Uterus (tissue), 2 donors: ENCODE measurements around the gene NSD1.

ENCODE experiments used
- POLR2A ChIP-seq, 2 donors: fragments of 450-650 bp; IDR thresholded peaks; one replicate each; pipeline ENCODE4 v1.6.1; 2016; ENCODE audit warnings: antibody characterized with exemption in 2 of 2, mild to moderate bottlenecking in 1 of 2, moderate library complexity in 1 of 2
- TF ChIP-seq, protein P1 (sequence below), 4 experiments: fragments of 200-600 bp in 2 of 4; fragments of 450-650 bp in 2 of 4; sonication (generic) in 2 of 4; IDR thresholded peaks; one replicate each; pipeline ENCODE4 v1.5.1; 2016 to 2019; ENCODE audit warnings: antibody characterized with exemption in 4 of 4, mild to moderate bottlenecking in 2 of 4, moderate library complexity in 1 of 4

- TF ChIP-seq, protein P1, sequence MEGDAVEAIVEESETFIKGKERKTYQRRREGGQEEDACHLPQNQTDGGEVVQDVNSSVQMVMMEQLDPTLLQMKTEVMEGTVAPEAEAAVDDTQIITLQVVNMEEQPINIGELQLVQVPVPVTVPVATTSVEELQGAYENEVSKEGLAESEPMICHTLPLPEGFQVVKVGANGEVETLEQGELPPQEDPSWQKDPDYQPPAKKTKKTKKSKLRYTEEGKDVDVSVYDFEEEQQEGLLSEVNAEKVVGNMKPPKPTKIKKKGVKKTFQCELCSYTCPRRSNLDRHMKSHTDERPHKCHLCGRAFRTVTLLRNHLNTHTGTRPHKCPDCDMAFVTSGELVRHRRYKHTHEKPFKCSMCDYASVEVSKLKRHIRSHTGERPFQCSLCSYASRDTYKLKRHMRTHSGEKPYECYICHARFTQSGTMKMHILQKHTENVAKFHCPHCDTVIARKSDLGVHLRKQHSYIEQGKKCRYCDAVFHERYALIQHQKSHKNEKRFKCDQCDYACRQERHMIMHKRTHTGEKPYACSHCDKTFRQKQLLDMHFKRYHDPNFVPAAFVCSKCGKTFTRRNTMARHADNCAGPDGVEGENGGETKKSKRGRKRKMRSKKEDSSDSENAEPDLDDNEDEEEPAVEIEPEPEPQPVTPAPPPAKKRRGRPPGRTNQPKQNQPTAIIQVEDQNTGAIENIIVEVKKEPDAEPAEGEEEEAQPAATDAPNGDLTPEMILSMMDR (IDR thresholded peaks at IDR 0.05) = no peak
- TF ChIP-seq POLR2A (IDR thresholded peaks at IDR 0.05) = no peak
Observed at GRCh38 chr5:177343777-177344176, 210.2 kb downstream of the NSD1 start.
